SK-N-SH (cell line): ENCODE data around the gene SFXN1. TPM values are rescaled to one million over a fixed set of nuclear protein-coding genes. Genes with fewer than 3 reads are reported as not detected.
"Not testable (repeated sequence)": the region's sequence is repeated elsewhere in the genome, so short reads cannot be mapped to it uniquely, and the experiment has no call there.

ENCODE experiments used
- CTCF ChIA-PET: fragments of 300-600, 350-600 bp; formaldehyde crosslinking; extraction: SDS; loops from one replicate; lab custom pipeline; 2021; lab: Yijun Ruan, JAX
- POLR2A ChIA-PET: fragments of 350-600 bp; sonication (Branson Sonifier 250); formaldehyde crosslinking; extraction: SDS; loops from one replicate; lab custom pipeline; 2020; ENCODE audit warnings: antibody characterized with exemption, inconsistent platforms; lab: Yijun Ruan, JAX
- DNase-seq: peaks from one replicate; pipeline ENCODE4 v3.0.0; 2012
- H2AFZ ChIP-seq: fragments of 200-600 bp; sonication (generic); 2 replicates; pipeline ENCODE4 v1.8.1; 2016; ENCODE audit warnings: antibody characterized with exemption, mild to moderate bottlenecking, low read depth
- H3F3A ChIP-seq: fragments of 200-600 bp; sonication (generic); replicated peaks from 2 replicates; pipeline ENCODE3; 2016; ENCODE audit warnings: antibody characterized with exemption, mild to moderate bottlenecking; ENCODE audit not compliant: insufficient read depth
- H3K27ac ChIP-seq, 2 experiments: fragments of 200-500 bp in 1 of 2; fragments of 200-600 bp in 1 of 2; sonication (Bioruptor generic) in 1 of 2; sonication (generic), shearing (Covaris generic) in 1 of 2; 2 replicates each; pipeline versions ENCODE4 v1.5.1 to v1.6.1; 2014 to 2016; ENCODE audit warnings: low read depth in 2 of 2, inconsistent platforms in 1 of 2, low read length in 1 of 2, mild to moderate bottlenecking in 1 of 2, mixed read lengths in 1 of 2
- H3K27me3 ChIP-seq: fragments of 200-600 bp; sonication (generic), shearing (Covaris generic); 2 replicates; pipeline ENCODE4 v1.6.1; 2016; ENCODE audit warnings: mixed run types; ENCODE audit not compliant: insufficient read depth
- H3K36me3 ChIP-seq, 2 experiments: fragments of 200-500 bp in 1 of 2; fragments of 200-600 bp in 1 of 2; sonication (Bioruptor generic) in 1 of 2; sonication (generic) in 1 of 2; replicated peaks in 1 of 2; 2 replicates each; pipeline versions ENCODE3 to v1.5.1; 2014 to 2016; ENCODE audit warnings: low read length in 1 of 2, mild to moderate bottlenecking in 1 of 2; ENCODE audit not compliant: insufficient read depth in 2 of 2, control insufficient read depth in 1 of 2
- H3K4me1 ChIP-seq, 2 experiments: fragments of 200-500 bp in 1 of 2; fragments of 200-600 bp in 1 of 2; sonication (Bioruptor generic) in 1 of 2; sonication (generic), shearing (Covaris generic) in 1 of 2; 2 replicates each; pipeline versions ENCODE4 v1.5.1 to v1.6.1; 2014 to 2016; ENCODE audit warnings: low read depth in 1 of 2, low read length in 1 of 2, mixed run types in 1 of 2; ENCODE audit not compliant: insufficient read depth in 2 of 2, control insufficient read depth in 1 of 2
- H3K4me2 ChIP-seq: fragments of 200-600 bp; sonication (generic), shearing (Covaris generic); 2 replicates; pipeline ENCODE4 v1.6.1; 2017; ENCODE audit warnings: mixed run types
- H3K4me3 ChIP-seq, 2 experiments: fragments of 200-500 bp in 1 of 2; fragments of 200-600 bp in 1 of 2; sonication (Bioruptor generic) in 1 of 2; sonication (generic), shearing (Covaris generic) in 1 of 2; 2 replicates each; pipeline versions ENCODE4 v1.5.1 to v1.8.1; 2014 to 2016; ENCODE audit warnings: low read depth in 2 of 2, inconsistent platforms in 1 of 2, low read length in 1 of 2, mild to moderate bottlenecking in 1 of 2, mixed read lengths in 1 of 2, moderate library complexity in 1 of 2
- H3K79me2 ChIP-seq: fragments of 200-600 bp; sonication (generic); 2 replicates; pipeline ENCODE4 v1.8.1; 2017; ENCODE audit warnings: mild to moderate bottlenecking; ENCODE audit not compliant: insufficient read depth
- H3K9ac ChIP-seq: fragments of 200-600 bp; sonication (generic); 2 replicates; pipeline ENCODE4 v1.6.1; 2017; ENCODE audit warnings: mixed run types
- H3K9me2 ChIP-seq: fragments of 200-600 bp; sonication (generic); 2 replicates; pipeline ENCODE4 v1.6.1; 2017; ENCODE audit warnings: mixed run types
- H3K9me3 ChIP-seq: fragments of 200-600 bp; sonication (generic); 2 replicates; pipeline ENCODE4 v1.6.1; 2017; ENCODE audit warnings: mixed run types, mild to moderate bottlenecking, moderate library complexity
- H4K20me1 ChIP-seq: fragments of 200-600 bp; sonication (generic); 2 replicates; pipeline ENCODE4 v1.6.1; 2017; ENCODE audit warnings: mild to moderate bottlenecking, mixed run types; ENCODE audit not compliant: insufficient read depth
- CHD2 ChIP-seq: fragments of 150-350 bp; IDR thresholded peaks from 2 replicates; pipeline ENCODE4 v1.6.1; 2018; ENCODE audit warnings: low read length; ENCODE audit not compliant: partially characterized antibody
- CTCF ChIP-seq: fragments of 200-600 bp; sonication (generic); IDR thresholded peaks from 2 replicates; pipeline ENCODE4 v1.6.1; 2017; ENCODE audit warnings: antibody characterized with exemption, mild to moderate bottlenecking, moderate library complexity
- EZH2phosphoT487 ChIP-seq: fragments of 200-600 bp; sonication (generic); IDR thresholded peaks from 2 replicates; pipeline ENCODE4 v1.6.1; 2017; ENCODE audit warnings: low read depth, mixed run types, mild to moderate bottlenecking, antibody characterized with exemption, moderate library complexity, borderline replicate concordance
- GATA2 ChIP-seq: sonication (generic); formaldehyde crosslinking; IDR thresholded peaks from 2 replicates; pipeline ENCODE4 v1.5.0; 2020; ENCODE audit warnings: mild to moderate bottlenecking, missing genetic modification reagents
- MXI1 ChIP-seq: IDR thresholded peaks from 2 replicates; pipeline ENCODE4 v1.6.1; 2012; ENCODE audit warnings: mild to moderate bottlenecking, low read depth, low read length, improper control_type of control experiment
- USF1 ChIP-seq: IDR thresholded peaks from 2 replicates; pipeline ENCODE4 v1.4.0; 2012; ENCODE audit warnings: low read depth, borderline replicate concordance
- WGBS: methylation state at CpG from one replicate; pipeline ENCODE4 v1.1.6; 2017; ENCODE audit warnings: low lambda C conversion rate; 5-methylcytosine and 5-hydroxymethylcytosine counted together
- polyA plus RNA-seq, 3 experiments: library from polyadenylated mRNA; depleted of rRNA; stranded (reverse); fragments of >200 nt; gene quantifications; 2 replicates each; pipeline ENCODE4 v1.2.3, GENCODE V29; 2012

SFXN1 gene
- polyA plus RNA-seq, 1 of the 3 experiments (the other 2 are of a cell fraction) = 73.6 TPM

GRCh38 chr5:175535331-175535730, 57.0 kb downstream of the SFXN1 start:
- TF ChIP-seq GATA2 (CRISPR knock-in tag) = peak; percentile 54
- 30% methylated on average over 3 of the region's 3 CpGs for WGBS
- POLR2A ChIA-PET, H3K27ac ChIP-seq, H3K79me2 ChIP-seq, H3K9ac ChIP-seq, H3K9me3 ChIP-seq, H3K4me3 ChIP-seq, H2AFZ ChIP-seq, H3K9me2 ChIP-seq, H4K20me1 ChIP-seq, H3F3A ChIP-seq, H3K4me2 ChIP-seq, H3K36me3 ChIP-seq, H3K27me3 ChIP-seq: not testable (repeated sequence)
- peak; percentile 39 for DNase-seq
- CTCF ChIA-PET = interaction anchor here (1.4 to 6.9 kb wide), 13 partner anchors 18 to 336 kb away, joined by 4 to 235 read pairs (median 14); partner anchors contain the start of gene CPLX2
- H3K4me1 ChIP-seq = peaks cover 0 to 15% of the 10 kb centered on the region in 2 experiments; a peak in 2 of 4 replicates

- Histone ChIP-seq H3K27ac (no peak overlapping the region), H3K9me2 (no peaks in the 10 kb centered on the region), H3K27me3 (no peaks in the 10 kb centered on the region), H2AFZ (no peak overlapping the region), H3K9me3 (no peaks in the 10 kb centered on the region), H3K36me3 (peaks cover 0 to 2% of the 10 kb centered on the region in 2 experiments), H3K4me2 (no peak overlapping the region), H4K20me1 (no peaks in the 10 kb centered on the region), H3K4me3 (no peak overlapping the region), H3K9ac (no peak overlapping the region), H3K4me1 (peaks cover 0 to 15% of the 10 kb centered on the region in 2 experiments; a peak in 2 of 4 replicates), H3K79me2 (no peaks in the 10 kb centered on the region), H3F3A (no peaks in the 10 kb centered on the region)
- 91% methylated on average over 3 of the region's 3 CpGs for WGBS
- no peak for DNase-seq
- POLR2A ChIA-PET = no interaction called here
- TF ChIP-seq USF1 (no peak), CTCF (no peak), EZH2phosphoT487 (no peak), CHD2 (no peak), MXI1 (no peak)
- CTCF ChIA-PET = interaction anchor here (1.0 to 6.9 kb wide), 6 partner anchors 32 to 195 kb away, joined by 4 to 235 read pairs (median 51); no protein-coding TSS in a partner anchor
Observed at GRCh38 chr5:175535796-175536195, 57.4 kb downstream of the SFXN1 start.

- Histone ChIP-seq H3K9me2 (no peaks in the 10 kb centered on the region), H3K9me3 (no peaks in the 10 kb centered on the region), H3K79me2 (no peaks in the 10 kb centered on the region), H3K4me1 (peaks cover 0 to 21% of the 10 kb centered on the region in 2 experiments; a peak in 2 of 4 replicates), H3K4me2 (no peak overlapping the region), H3K27me3 (no peaks in the 10 kb centered on the region), H3K27ac (no peak overlapping the region), H3K9ac (no peak overlapping the region), H3K4me3 (no peak overlapping the region), H3F3A (no peaks in the 10 kb centered on the region), H4K20me1 (no peaks in the 10 kb centered on the region), H2AFZ (no peak overlapping the region), H3K36me3 (no peaks in the 10 kb centered on the region)
- TF ChIP-seq EZH2phosphoT487 = no peak
- ChIA-PET POLR2A (no interaction called here), CTCF (interaction anchor here (1.1 to 6.9 kb wide), 3 partner anchors 163 to 192 kb away, joined by 3 to 235 read pairs (median 3); no protein-coding TSS in a partner anchor)
- WGBS = 48% methylated on average over 5 of the region's 5 CpGs
- no peak for DNase-seq
Observed at GRCh38 chr5:175538576-175538975, 60.2 kb downstream of the SFXN1 start.
